Skeletal muscle cell (primary cell): Measurements from ENCODE around the gene SYNPR.

Experiments used
- DNase-seq: peaks from one replicate; pipeline ENCODE4 v3.0.0-alpha.2; 2010; ENCODE audit warnings: low read depth
- H3K4me3 ChIP-seq: 2 replicates; pipeline ENCODE4 v1.5.1; 2011; ENCODE audit warnings: low read depth, mild to moderate bottlenecking, control low read depth, low read length, moderate library complexity

The SYNPR gene

DNA sequence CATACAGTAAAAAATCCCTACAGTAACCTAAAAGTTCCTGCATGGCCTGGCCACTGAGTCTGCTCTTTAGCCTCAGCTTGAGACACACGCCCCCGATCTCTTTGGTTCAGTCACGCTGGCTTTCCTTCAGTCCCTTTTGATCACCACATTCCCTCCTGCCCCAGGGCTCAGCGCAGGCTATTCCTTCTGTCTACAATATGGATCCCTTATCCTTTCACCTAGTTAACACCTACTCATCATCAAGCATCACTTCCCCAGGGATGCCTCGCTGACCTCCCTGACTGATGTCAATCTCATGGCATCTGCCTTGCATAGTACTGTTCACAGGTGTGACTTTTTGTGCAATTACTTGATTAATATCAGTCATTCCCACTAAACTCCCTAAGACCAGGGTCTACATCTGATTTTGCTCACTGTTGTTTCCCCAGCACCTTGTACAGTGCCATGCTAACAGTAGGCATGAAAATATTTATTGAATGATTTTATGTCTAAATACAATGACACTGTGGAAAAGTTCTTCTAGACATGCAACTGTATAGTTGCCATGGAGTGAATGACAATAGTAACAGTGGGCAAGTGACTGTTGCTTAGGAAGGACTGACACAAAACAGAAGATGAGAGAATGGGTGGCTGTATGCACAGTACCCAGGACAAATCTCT lies 374.1 kb downstream of the SYNPR start, which contains the start of gene SNTN:
TSS of gene SNTN (plus strand) at position 610 of the 660 bp plus-strand sequence. CDS start at position 623, 13 bp downstream.
- H3K4me3 ChIP-seq, result no peak within 1 kb of the TSS
- DNase-seq, result no peak

DNA sequence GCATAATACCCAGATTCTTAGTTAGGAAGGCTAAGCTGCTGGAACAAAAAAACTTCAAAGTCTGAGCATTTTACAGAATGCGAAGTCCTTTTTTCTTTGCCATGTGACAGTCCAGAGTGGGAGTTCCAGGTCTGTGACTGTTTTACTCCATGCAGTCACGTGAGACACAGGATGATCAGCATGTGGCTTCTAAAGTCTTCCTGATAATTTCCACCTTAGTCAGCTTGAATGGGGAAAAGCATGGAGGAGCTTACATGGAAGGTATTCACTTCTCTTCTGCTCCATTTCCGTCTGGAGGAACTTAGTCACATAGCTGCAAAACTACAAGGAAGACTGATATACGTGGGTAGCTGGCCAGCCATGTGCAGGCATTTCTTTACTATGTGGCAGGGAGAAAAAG lies 376.1 kb downstream of the SYNPR start:
- no peak for DNase-seq
- no peak overlapping the region for H3K4me3 ChIP-seq

DNA sequence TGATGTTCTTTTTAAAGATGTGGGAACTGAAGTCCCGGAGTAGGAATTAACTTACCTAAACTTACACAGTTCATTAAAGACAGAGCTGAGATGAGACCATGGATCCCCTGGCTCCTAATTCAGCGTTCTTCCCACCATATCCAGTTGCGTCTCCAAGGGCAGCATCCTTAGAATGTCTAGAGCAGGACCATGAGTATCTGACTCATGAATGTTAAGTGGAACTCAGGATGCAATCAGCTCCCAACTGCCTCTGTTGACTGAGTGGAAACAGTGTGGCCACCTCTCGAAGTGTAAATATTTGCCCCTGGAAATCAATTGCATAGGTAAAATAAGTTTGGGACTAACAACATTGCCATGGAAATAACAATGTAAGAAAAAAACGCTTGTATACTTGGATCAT lies 376.8 kb downstream of the SYNPR start:
- DNase-seq, result no peak
- H3K4me3 ChIP-seq, result no peak overlapping the region

DNA sequence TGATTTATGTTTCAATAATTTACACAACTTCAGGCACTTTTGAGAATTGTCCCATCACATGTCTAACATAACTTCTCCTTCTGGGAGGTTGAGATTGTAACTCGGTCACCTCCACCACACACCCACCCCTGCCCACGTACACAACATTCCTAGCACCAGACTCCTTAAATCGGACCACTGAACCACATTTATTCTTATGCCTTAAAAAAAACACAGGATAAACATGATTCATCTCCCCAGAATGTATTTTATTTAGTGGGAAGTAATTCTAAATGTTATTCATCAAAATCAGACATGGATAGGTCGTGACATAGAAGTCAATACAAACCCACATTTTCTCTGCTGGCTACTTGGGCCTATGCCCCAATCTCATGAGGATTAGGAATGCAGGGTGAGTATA lies 377.4 kb downstream of the SYNPR start:
- no peak overlapping the region for H3K4me3 ChIP-seq
- DNase-seq, result peak; percentile 75

GRCh38 chr3:63656786-63657185 lies 378.7 kb downstream of the SYNPR start:
- DNase-seq, result peak; percentile 86
- no peak overlapping the region for H3K4me3 ChIP-seq

GRCh38 chr3:63661242-63661641 lies 383.1 kb downstream of the SYNPR start:
- no peak for DNase-seq
- no peak overlapping the region for H3K4me3 ChIP-seq

DNA sequence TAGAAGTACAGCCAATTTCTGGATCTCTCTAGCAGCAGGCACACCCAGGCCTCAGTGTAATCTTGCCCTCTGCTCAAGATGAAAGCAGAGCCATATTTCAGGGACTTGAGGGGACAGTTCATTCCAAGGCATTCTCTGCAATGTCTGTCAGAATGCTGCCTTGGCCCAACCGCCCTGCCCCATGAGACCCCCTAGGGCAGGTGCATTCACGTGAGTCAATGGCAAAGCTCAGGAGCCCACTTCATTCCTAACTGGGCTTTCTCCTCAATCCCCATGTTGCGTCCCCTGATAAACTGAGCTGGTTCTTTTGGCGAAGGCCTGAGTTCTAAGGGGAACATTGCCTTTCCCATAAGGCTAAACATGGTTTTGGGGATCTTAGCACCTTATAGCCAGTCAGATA lies 383.9 kb downstream of the SYNPR start:
- H3K4me3 ChIP-seq, result no peak overlapping the region

DNA sequence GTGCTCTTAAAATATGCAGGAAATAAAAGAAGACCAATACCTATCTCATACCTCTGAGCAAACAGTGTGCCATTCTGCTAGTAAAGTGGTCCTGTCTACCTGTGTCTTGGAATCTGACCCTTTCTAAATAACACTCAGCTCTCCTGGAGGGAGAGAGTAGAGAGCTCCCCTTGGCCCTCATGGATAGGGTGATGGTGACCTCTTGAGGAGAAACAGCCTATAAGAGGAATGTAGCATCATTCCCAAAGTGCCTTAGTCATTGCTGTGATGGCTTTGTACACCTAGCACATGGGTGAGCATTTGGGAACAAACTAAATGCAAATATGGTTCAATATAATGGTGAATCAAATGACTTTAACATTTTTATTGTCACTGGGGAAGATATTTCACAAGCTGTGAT lies 384.4 kb downstream of the SYNPR start:
- DNase-seq, result no peak
- no peak overlapping the region for H3K4me3 ChIP-seq

More for the DNA sequence above, 383.9 kb downstream of the SYNPR start:
- no peak for DNase-seq
